ENCODE data around the gene SCTR. TPM values are rescaled to one million over a fixed set of nuclear protein-coding genes. Genes with fewer than 3 reads are reported as not detected.

SCTR gene
- total RNA-seq, 1 donor from 2014 or later: 0.82 TPM

Other genes with a start within 250 kb of the SCTR start
- 11.0 TPM for gene C2orf76, start 157.6 kb downstream of the SCTR start, total RNA-seq
- gene DBI, start 157.5 kb downstream of the SCTR start, total RNA-seq: 31.8 TPM
- not detected for gene TMEM37, start 92.6 kb downstream of the SCTR start, total RNA-seq
- gene CFAP221, start 20.0 kb upstream of the SCTR start, total RNA-seq: 7.3 TPM
- gene TMEM177, start 154.7 kb upstream of the SCTR start, total RNA-seq: 12.6 TPM
- gene PTPN4, start 235.4 kb upstream of the SCTR start, total RNA-seq: 175 TPM

All from frontal cortex (tissue), 1 donor.